Spleen (tissue), 7 donors: ENCODE measurements around the gene SIRT5.

Experiments used
- CTCF ChIP-seq, 11 experiments: fragments of 200-600 bp in 7 of 11; fragments of 450-650 bp in 4 of 11; sonication (generic) in 4 of 11; IDR thresholded peaks in 8 of 11; conservative IDR thresholded peaks in 3 of 11; 1 replicate in 7 of 11; 2 replicates in 4 of 11; pipeline versions ENCODE4 v1.4.0 to v1.8.0; 2016 to 2021; ENCODE audit warnings: antibody characterized with exemption in 11 of 11, inconsistent platforms in 4 of 11, mild to moderate bottlenecking in 1 of 11
- POLR2A ChIP-seq, 3 donors: fragments of 450-650 bp; IDR thresholded peaks; one replicate each; pipeline ENCODE4 v1.5.1; 2017; ENCODE audit warnings: antibody characterized with exemption in 3 of 3, mild to moderate bottlenecking in 1 of 3
- POLR2AphosphoS5 ChIP-seq, 3 donors: sonication (generic); formaldehyde crosslinking; IDR thresholded peaks; one replicate each; pipeline ENCODE4 v1.5.1; 2017; ENCODE audit warnings: antibody characterized with exemption in 3 of 3
- donor health status: DM: no; HTN: no; CAD: no; lungs with moderate emphysema.
- donor health status: DM: no; HTN: no; CAD: no.
- donor health status: DM: no; HTN: no; CAD: no.

- TF ChIP-seq CTCF (IDR thresholded peaks at IDR 0.05 in 8 of 11, conservative IDR thresholded peaks at IDR 0.05 in 3 of 11) (no peak), POLR2A (IDR thresholded peaks at IDR 0.05) (no peak), POLR2AphosphoS5 (IDR thresholded peaks at IDR 0.05) (no peak)
These were observed 42.4 kb upstream of the SIRT5 start for GRCh38 chr6:13531956-13532355.
